Neural progenitor cell (in vitro differentiated cells): ENCODE data around the gene RGL4.

Source experiments
- CTCF ChIP-seq: fragments of 200-600 bp; sonication (generic); IDR thresholded peaks from 2 replicates; pipeline ENCODE4 v1.5.1; 2017; ENCODE audit warnings: antibody characterized with exemption, mild to moderate bottlenecking
- EZH2 ChIP-seq: fragments of 200-600 bp; sonication (generic); IDR thresholded peaks from 2 replicates; pipeline ENCODE4 v1.6.1; 2017; ENCODE audit warnings: antibody characterized with exemption, mild to moderate bottlenecking, moderate library complexity
- EZH2phosphoT487 ChIP-seq: fragments of 200-600 bp; sonication (generic); IDR thresholded peaks from 2 replicates; pipeline ENCODE4 v1.6.1; 2017; ENCODE audit warnings: antibody characterized with exemption

GRCh38 chr22:23709107-23709506 lies 18.3 kb downstream of the RGL4 start:
- no peak for TF ChIP-seq CTCF
- no peak for TF ChIP-seq EZH2
- TF ChIP-seq EZH2phosphoT487, result no peak
